Upper lobe of left lung (tissue), 4 donors: Measurements from ENCODE around the gene COL8A2.

Experiments used
- CTCF ChIP-seq, 6 experiments: fragments of 450-650 bp in 4 of 6; fragments of 200-600 bp in 2 of 6; sonication (generic) in 2 of 6; IDR thresholded peaks; one replicate each; pipeline ENCODE4 v1.5.1; 2016 to 2019; ENCODE audit warnings: antibody characterized with exemption in 6 of 6
- POLR2A ChIP-seq, 4 donors: fragments of 450-650 bp; IDR thresholded peaks; one replicate each; pipeline ENCODE4 v1.5.1; 2016 to 2017; ENCODE audit warnings: antibody characterized with exemption in 4 of 4, mild to moderate bottlenecking in 2 of 4

DNA sequence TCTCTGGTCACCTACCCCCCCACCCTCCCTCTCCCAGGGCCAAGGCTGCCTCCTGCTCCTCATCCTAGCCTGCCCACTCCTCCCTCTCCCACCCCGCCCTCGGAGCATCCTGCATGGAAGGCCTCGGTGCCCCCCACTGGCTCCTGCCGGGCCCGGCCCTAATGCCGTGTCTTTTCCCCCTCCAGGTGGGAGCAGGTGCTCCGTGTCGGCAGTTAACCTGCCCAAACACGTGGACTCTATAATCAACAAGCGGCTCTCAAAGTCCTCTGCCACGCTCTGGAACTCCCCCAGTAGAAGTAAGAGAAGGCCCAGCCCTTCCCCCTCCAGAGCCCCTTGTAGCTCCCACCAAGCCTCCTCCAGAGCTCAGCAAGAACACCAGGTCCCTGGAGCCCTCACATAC lies 49.7 kb upstream of the COL8A2 start:
- TF ChIP-seq POLR2A (IDR thresholded peaks at IDR 0.05) (no peak), CTCF (IDR thresholded peaks at IDR 0.05) (no peak)
